GM21390 (cell line): ENCODE results near the gene KRTAP4-4.

Experiments used
- ATAC-seq: cut with Tn5 transposase; IDR thresholded peaks from one replicate; pipeline ENCODE4 v1.9.1; 2021; ENCODE audit not compliant: unreplicated experiment

Gene KRTAP4-4

DNA sequence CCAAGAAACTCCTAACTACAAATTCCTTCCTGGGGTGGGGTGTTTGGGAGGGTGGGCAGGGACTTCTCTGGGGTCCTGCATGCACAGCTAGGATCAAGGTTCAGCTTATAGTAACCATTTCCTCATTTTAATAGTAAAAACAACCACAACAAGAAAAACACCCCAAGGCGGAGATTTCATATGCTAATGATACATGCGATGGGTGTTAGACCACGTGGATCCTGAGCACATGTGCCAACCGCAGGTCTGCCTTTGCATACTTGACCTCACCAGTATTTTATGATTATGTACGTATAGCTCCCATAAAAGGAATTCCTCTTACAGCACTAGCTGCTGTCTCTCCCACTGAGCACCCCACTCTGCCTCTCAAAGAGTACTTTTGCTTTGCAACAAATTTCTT lies 44.3 kb downstream of the KRTAP4-4 start:
- ATAC-seq, result no peak

DNA sequence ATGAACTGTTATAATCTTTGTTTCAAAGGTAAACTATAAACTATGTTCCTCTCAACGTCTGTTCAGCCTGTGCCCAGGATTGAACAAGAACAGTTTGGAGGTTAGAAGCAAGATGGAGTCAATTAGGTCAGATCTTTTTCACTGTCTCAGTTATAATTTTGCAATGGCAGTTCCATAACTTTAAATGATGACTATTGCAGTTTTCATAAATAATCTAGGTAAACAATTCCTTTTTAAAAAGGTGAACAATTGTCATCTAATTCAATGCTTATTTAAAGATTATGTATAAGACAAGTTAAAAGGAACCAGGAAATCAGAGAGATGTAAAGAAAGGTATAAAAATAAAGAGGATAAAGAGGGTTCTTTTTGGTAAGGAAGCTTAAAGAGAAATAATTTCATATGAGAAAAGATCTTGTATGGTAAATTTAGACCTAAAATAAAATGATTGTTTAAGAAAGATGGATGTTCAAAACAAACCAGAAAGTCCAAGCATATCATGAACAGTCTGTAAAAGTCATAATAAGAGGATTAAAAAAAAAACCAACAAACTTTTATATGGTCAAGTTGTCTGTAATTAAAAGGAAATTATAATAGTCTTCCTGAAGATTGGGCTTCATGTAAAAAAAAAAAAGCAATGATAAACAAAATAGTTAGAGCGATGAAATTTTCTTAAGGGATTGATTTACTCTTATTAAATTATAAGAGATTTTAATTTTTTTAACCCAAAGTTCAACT lies 49.2 kb downstream of the KRTAP4-4 start:
- no peak for ATAC-seq
